ENCODE data around the gene FLT4.

The FLT4 gene

GRCh38 chr5:180603076-180603594 lies 46.3 kb downstream of the FLT4 start:
- no peak for DNase-seq

GRCh38 chr5:180602481-180603075 lies 46.8 kb downstream of the FLT4 start:
- no peak for DNase-seq

- DNase-seq = no peak
Observed at GRCh38 chr5:180601591-180602480, 47.6 kb downstream of the FLT4 start.

- no peak for DNase-seq
Observed at GRCh38 chr5:180600554-180601041, 48.8 kb downstream of the FLT4 start.

- DNase-seq = no peak
Observed at GRCh38 chr5:180599981-180600553, 49.3 kb downstream of the FLT4 start.

GRCh38 chr5:180599590-180599914 lies 49.8 kb downstream of the FLT4 start:
- DNase-seq = no peak

GRCh38 chr5:180598797-180599589 lies 50.4 kb downstream of the FLT4 start:
- no peak for DNase-seq

GRCh38 chr5:180598316-180598701 lies 51.1 kb downstream of the FLT4 start:
- no peak for DNase-seq

- no peak for DNase-seq
Observed at GRCh38 chr5:180596668-180597231, 52.6 kb downstream of the FLT4 start.

- no peak for DNase-seq
Observed at GRCh38 chr5:180596115-180596667, 53.2 kb downstream of the FLT4 start.

- DNase-seq = no peak
Observed at GRCh38 chr5:180595381-180596114, 53.9 kb downstream of the FLT4 start.

GRCh38 chr5:180595046-180595379 lies 54.4 kb downstream of the FLT4 start:
- no peak for DNase-seq

- no peak for DNase-seq
Observed at GRCh38 chr5:180594311-180595045, 54.9 kb downstream of the FLT4 start.

GRCh38 chr5:180593446-180594206 lies 55.8 kb downstream of the FLT4 start:
- DNase-seq = no peak

- no peak for DNase-seq
Observed at GRCh38 chr5:180592176-180592575, 57.2 kb downstream of the FLT4 start.

GRCh38 chr5:180591311-180591887 lies 58.0 kb downstream of the FLT4 start, which contains the start of gene SCGB3A1:
TSS of gene SCGB3A1 (minus strand) at chr5:180591499. CDS start at chr5:180591462, 37 bp downstream.
- no peak for DNase-seq

- DNase-seq = no peak
Observed at GRCh38 chr5:180590543-180591310, 58.7 kb downstream of the FLT4 start.

- DNase-seq = no peak
Observed at GRCh38 chr5:180589771-180590542, 59.4 kb downstream of the FLT4 start.
